Astrocyte (in vitro differentiated cells and primary cell): ENCODE data around the gene TSSK3. TPM values are rescaled to one million over a fixed set of nuclear protein-coding genes. Genes with fewer than 3 reads are reported as not detected.
A peak's percentile ranks its signal among the peaks of the same experiment; 100 is the strongest.

Experiments
- DNase-seq: peaks from one replicate; pipeline ENCODE4 v3.0.0-alpha.2; 2010; ENCODE audit warnings: low read depth
- FAIRE-seq: peaks from 2 replicates; lab custom pipeline; 2011; peaks lifted over from hg19 to GRCh38; lab: Jason Lieb, UNC
- H2AFZ ChIP-seq: 2 replicates; pipeline ENCODE4 v1.6.0; 2012; ENCODE audit warnings: low read depth, low read length, inconsistent platforms
- H3K27ac ChIP-seq: 2 replicates; pipeline ENCODE4 v1.5.1; 2011; ENCODE audit warnings: low read depth, low read length, inconsistent platforms
- H3K27me3 ChIP-seq: 2 replicates; pipeline ENCODE4 v1.6.0; 2011; ENCODE audit warnings: low read length, inconsistent platforms; ENCODE audit not compliant: insufficient read depth
- H3K36me3 ChIP-seq: 2 replicates; pipeline ENCODE4 v1.5.1; 2011; ENCODE audit warnings: low read length, inconsistent platforms; ENCODE audit not compliant: insufficient read depth
- H3K4me1 ChIP-seq: 2 replicates; pipeline ENCODE4 v1.5.1; 2011; ENCODE audit warnings: low read length, inconsistent platforms; ENCODE audit not compliant: insufficient read depth
- H3K4me2 ChIP-seq: 2 replicates; pipeline ENCODE4 v1.6.0; 2012; ENCODE audit warnings: low read length, inconsistent platforms
- H3K4me3 ChIP-seq: 2 replicates; pipeline ENCODE4 v1.5.1; 2011; ENCODE audit warnings: low read depth, mild to moderate bottlenecking, low read length, inconsistent platforms; ENCODE audit not compliant: insufficient read depth
- H3K79me2 ChIP-seq: 2 replicates; pipeline ENCODE4 v1.6.0; 2012; ENCODE audit warnings: mild to moderate bottlenecking, low read length, inconsistent platforms; ENCODE audit not compliant: insufficient read depth
- H3K9ac ChIP-seq: 2 replicates; pipeline ENCODE4 v1.6.0; 2012; ENCODE audit warnings: mild to moderate bottlenecking, low read length, inconsistent platforms
- H3K9me3 ChIP-seq: 2 replicates; pipeline ENCODE4 v1.5.1; 2012; ENCODE audit warnings: low read depth, mild to moderate bottlenecking, low read length, inconsistent platforms; ENCODE audit not compliant: insufficient read depth
- H4K20me1 ChIP-seq: 2 replicates; pipeline ENCODE4 v1.6.0; 2012; ENCODE audit warnings: low read length, inconsistent platforms; ENCODE audit not compliant: insufficient read depth
- H3K27ac Mint-ChIP-seq: one replicate; pipeline ENCODE4 v1.8.0; 2021; ENCODE audit warnings: mild to moderate bottlenecking, mixed read lengths; ENCODE audit not compliant: unreplicated experiment
- H3K27me3 Mint-ChIP-seq: one replicate; pipeline ENCODE4 v1.8.0; 2021; ENCODE audit warnings: low read depth, mixed read lengths; ENCODE audit not compliant: unreplicated experiment
- H3K36me3 Mint-ChIP-seq: one replicate; pipeline ENCODE4 v1.8.0; 2021; ENCODE audit warnings: low read depth, mixed read lengths; ENCODE audit not compliant: unreplicated experiment
- H3K4me1 Mint-ChIP-seq: one replicate; pipeline ENCODE4 v1.8.0; 2021; ENCODE audit warnings: low read depth, mixed read lengths; ENCODE audit not compliant: unreplicated experiment
- H3K4me3 Mint-ChIP-seq: one replicate; pipeline ENCODE4 v1.8.0; 2021; ENCODE audit warnings: mild to moderate bottlenecking, moderate library complexity, mixed read lengths; ENCODE audit not compliant: unreplicated experiment
- H3K9me3 Mint-ChIP-seq: one replicate; pipeline ENCODE4 v1.8.0; 2021; ENCODE audit warnings: mild to moderate bottlenecking, mixed read lengths; ENCODE audit not compliant: unreplicated experiment
- CTCF ChIP-seq: IDR thresholded peaks from 2 replicates; pipeline ENCODE4 v1.5.1; 2011; ENCODE audit warnings: low read depth, mild to moderate bottlenecking, inconsistent platforms, low read length, moderate library complexity; ENCODE audit not compliant: insufficient read depth
- EZH2 ChIP-seq: IDR thresholded peaks from 2 replicates; pipeline ENCODE4 v1.6.1; 2012; ENCODE audit warnings: mild to moderate bottlenecking, low read length, inconsistent platforms; ENCODE audit not compliant: insufficient read depth
- total RNA-seq: library from RNA; stranded (reverse); gene quantifications from 2 replicates; pipeline ENCODE4 v1.2.1, GENCODE V29; 2021

TSSK3 gene
- total RNA-seq, 1 donor from 2014 or later, result 0.32 TPM

GRCh38 chr1:32388641-32389040, 26.3 kb downstream of the TSSK3 start:
- Histone ChIP-seq H3K4me2 (no peak overlapping the region), H3K4me1 (peaks cover 8% of the 10 kb centered on the region), H4K20me1 (peaks cover 55% of the 10 kb centered on the region), H3K36me3 (peaks cover 42% of the 10 kb centered on the region), H3K9ac (no peak overlapping the region), H3K4me3 (no peak overlapping the region), H3K9me3 (no peaks in the 10 kb centered on the region), H2AFZ (no peak overlapping the region), H3K27me3 (no peaks in the 10 kb centered on the region), H3K27ac (no peak overlapping the region), H3K79me2 (peaks cover 47% of the 10 kb centered on the region)
- H3K4me1 Mint-ChIP-seq, result peaks cover 9% of the 10 kb centered on the region
- no peak overlapping the region for H3K4me3 Mint-ChIP-seq
- FAIRE-seq (no peak), DNase-seq (no peak)
- TF ChIP-seq CTCF, result no peak
- TF ChIP-seq EZH2, result no peak
- H3K27me3 Mint-ChIP-seq, result no peaks in the 10 kb centered on the region
- H3K27ac Mint-ChIP-seq, result no peak overlapping the region
- H3K36me3 Mint-ChIP-seq, result peaks cover 7% of the 10 kb centered on the region
- no peaks in the 10 kb centered on the region for H3K9me3 Mint-ChIP-seq

- H3K27ac Mint-ChIP-seq, result no peak overlapping the region
- TF ChIP-seq CTCF (no peak), EZH2 (no peak)
- FAIRE-seq (no peak), DNase-seq (no peak)
- Histone ChIP-seq H4K20me1 (peaks cover 45% of the 10 kb centered on the region), H3K9me3 (no peaks in the 10 kb centered on the region), H3K9ac (no peak overlapping the region), H3K4me3 (no peak overlapping the region), H3K79me2 (peaks cover 55% of the 10 kb centered on the region), H3K36me3 (peaks cover 29% of the 10 kb centered on the region), H3K27me3 (no peaks in the 10 kb centered on the region), H3K4me2 (no peak overlapping the region), H2AFZ (no peak overlapping the region), H3K4me1 (peaks cover 8% of the 10 kb centered on the region), H3K27ac (no peak overlapping the region)
- H3K4me3 Mint-ChIP-seq, result no peak overlapping the region
- H3K9me3 Mint-ChIP-seq, result peaks cover 2% of the 10 kb centered on the region
- no peaks in the 10 kb centered on the region for H3K27me3 Mint-ChIP-seq
- H3K4me1 Mint-ChIP-seq, result peaks cover 10% of the 10 kb centered on the region
- H3K36me3 Mint-ChIP-seq, result peaks cover 4% of the 10 kb centered on the region
Observed at GRCh38 chr1:32390904-32391870, 28.8 kb downstream of the TSSK3 start.

GRCh38 chr1:32392325-32392724, 30.0 kb downstream of the TSSK3 start:
- DNase-seq (no peak), FAIRE-seq (no peak)
- no peak overlapping the region for H3K27ac Mint-ChIP-seq
- no peaks in the 10 kb centered on the region for H3K27me3 ChIP-seq
- H3K4me2 ChIP-seq, result peak overlapping the region; percentile 97
- peaks cover 21% of the 10 kb centered on the region for H3K36me3 ChIP-seq
- no peak for TF ChIP-seq EZH2
- TF ChIP-seq CTCF, result no peak
- H3K4me1 ChIP-seq, result peaks cover 8% of the 10 kb centered on the region
- H3K27me3 Mint-ChIP-seq, result no peaks in the 10 kb centered on the region
- peaks cover 4% of the 10 kb centered on the region for H3K9me3 Mint-ChIP-seq
- no peak overlapping the region for H3K4me3 ChIP-seq
- H3K9me3 ChIP-seq, result no peaks in the 10 kb centered on the region
- no peak overlapping the region for H3K9ac ChIP-seq
- H4K20me1 ChIP-seq, result peaks cover 40% of the 10 kb centered on the region
- peak overlapping the region; percentile 100 for H3K4me3 Mint-ChIP-seq
- peaks cover 55% of the 10 kb centered on the region for H3K79me2 ChIP-seq
- peaks cover 6% of the 10 kb centered on the region for H3K36me3 Mint-ChIP-seq
- no peak overlapping the region for H3K27ac ChIP-seq
- peaks cover 10% of the 10 kb centered on the region for H3K4me1 Mint-ChIP-seq
- no peak overlapping the region for H2AFZ ChIP-seq
